Parathyroid adenoma (tissue), 2 donors: ENCODE measurements around the gene XYLT1.

Experiments
- H2AFZ ChIP-seq: fragments of 300-600 bp; sonication (generic); one replicate; pipeline ENCODE4 v1.7.0; 2017; ENCODE audit warnings: antibody characterized with exemption, mild to moderate bottlenecking
- H3K27ac ChIP-seq: fragments of 300-600 bp; sonication (generic); one replicate; pipeline ENCODE4 v1.7.0; 2017
- H3K27me3 ChIP-seq: fragments of 300-600 bp; sonication (generic); one replicate; pipeline ENCODE4 v1.7.0; 2017; ENCODE audit warnings: low read length; ENCODE audit not compliant: control insufficient read depth, insufficient read depth
- H3K36me3 ChIP-seq: fragments of 300-600 bp; sonication (generic); one replicate; pipeline ENCODE4 v1.7.0; 2017; ENCODE audit warnings: low read length; ENCODE audit not compliant: control insufficient read depth, insufficient read depth
- H3K4me1 ChIP-seq: fragments of 300-600 bp; sonication (generic); one replicate; pipeline ENCODE4 v1.7.0; 2017; ENCODE audit warnings: control low read depth
- H3K4me2 ChIP-seq: fragments of 300-600 bp; sonication (generic); one replicate; pipeline ENCODE4 v1.7.0; 2017; ENCODE audit warnings: low read length
- H3K4me3 ChIP-seq: fragments of 300-600 bp; sonication (generic); one replicate; pipeline ENCODE4 v1.7.0; 2017; ENCODE audit warnings: low read depth, low read length
- H3K79me2 ChIP-seq: fragments of 300-600 bp; sonication (generic); one replicate; pipeline ENCODE4 v1.7.0; 2017; ENCODE audit warnings: control low read depth
- H3K9ac ChIP-seq: fragments of 300-600 bp; sonication (generic); one replicate; pipeline ENCODE4 v1.7.0; 2017; ENCODE audit warnings: mild to moderate bottlenecking
- H3K9me3 ChIP-seq: fragments of 300-600 bp; sonication (generic); one replicate; pipeline ENCODE4 v1.7.0; 2017; ENCODE audit warnings: low read length; ENCODE audit not compliant: control insufficient read depth
- CTCF ChIP-seq: fragments of 300-600 bp; sonication (generic); IDR thresholded peaks from one replicate; pipeline ENCODE4 v1.7.0; 2017; ENCODE audit warnings: antibody characterized with exemption, mild to moderate bottlenecking
- donor health status: primary hyperparathyroidism.

Gene XYLT1

GRCh38 chr16:17369421-17370222 is 101.1 kb downstream of the XYLT1 start:
- H2AFZ ChIP-seq, result no peak overlapping the region
- H3K9ac ChIP-seq, result no peak overlapping the region
- TF ChIP-seq CTCF, result no peak
- H3K36me3 ChIP-seq, result no peaks in the 10 kb centered on the region
- no peak overlapping the region for H3K4me3 ChIP-seq
- H3K4me1 ChIP-seq, result peaks cover 19% of the 10 kb centered on the region
- no peaks in the 10 kb centered on the region for H3K9me3 ChIP-seq
- no peaks in the 10 kb centered on the region for H3K79me2 ChIP-seq
- H3K27ac ChIP-seq, result no peak overlapping the region
- no peak overlapping the region for H3K4me2 ChIP-seq
- H3K27me3 ChIP-seq, result no peaks in the 10 kb centered on the region

DNA sequence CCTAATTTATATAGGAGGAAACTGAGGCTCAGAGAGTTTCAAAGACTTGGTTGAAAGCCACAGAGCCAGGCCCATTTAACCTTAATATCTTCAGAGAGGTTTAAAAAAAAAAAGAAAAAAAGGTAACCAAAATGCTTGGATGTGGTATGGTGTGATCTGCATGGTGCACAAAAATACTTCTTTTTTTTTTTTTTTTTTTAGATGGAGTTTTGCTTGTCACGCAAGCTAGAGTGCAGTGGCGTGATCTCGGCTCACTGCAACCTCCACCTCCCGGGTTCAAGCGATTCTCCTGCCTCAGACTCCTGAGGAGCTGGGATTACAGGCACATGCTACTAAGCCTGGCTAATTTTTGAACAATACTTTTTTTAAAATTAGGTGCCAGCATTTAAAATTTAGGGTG is 101.8 kb downstream of the XYLT1 start:
- Histone ChIP-seq H2AFZ (no peak overlapping the region), H3K27ac (no peak overlapping the region), H3K9me3 (no peaks in the 10 kb centered on the region), H3K4me1 (peaks cover 25% of the 10 kb centered on the region), H3K79me2 (no peaks in the 10 kb centered on the region), H3K4me2 (no peak overlapping the region), H3K9ac (no peak overlapping the region), H3K4me3 (no peak overlapping the region), H3K36me3 (no peaks in the 10 kb centered on the region), H3K27me3 (no peaks in the 10 kb centered on the region)
- TF ChIP-seq CTCF, result no peak

- no peak overlapping the region for H3K9ac ChIP-seq
- H3K36me3 ChIP-seq, result no peaks in the 10 kb centered on the region
- H3K4me3 ChIP-seq, result no peak overlapping the region
- no peaks in the 10 kb centered on the region for H3K27me3 ChIP-seq
- peaks cover 27% of the 10 kb centered on the region for H3K4me1 ChIP-seq
- no peak for TF ChIP-seq CTCF
- no peak overlapping the region for H3K4me2 ChIP-seq
- H3K79me2 ChIP-seq, result no peaks in the 10 kb centered on the region
- no peak overlapping the region for H2AFZ ChIP-seq
- H3K9me3 ChIP-seq, result no peaks in the 10 kb centered on the region
- no peak overlapping the region for H3K27ac ChIP-seq
Measured at GRCh38 chr16:17368446-17368845, 102.3 kb downstream of the XYLT1 start.

- Histone ChIP-seq H3K27ac (no peak overlapping the region), H3K9me3 (no peaks in the 10 kb centered on the region), H3K9ac (no peak overlapping the region), H2AFZ (no peak overlapping the region), H3K27me3 (no peaks in the 10 kb centered on the region), H3K79me2 (no peaks in the 10 kb centered on the region), H3K36me3 (no peaks in the 10 kb centered on the region), H3K4me3 (no peak overlapping the region), H3K4me1 (peaks cover 27% of the 10 kb centered on the region), H3K4me2 (no peak overlapping the region)
- TF ChIP-seq CTCF, result no peak
Measured at GRCh38 chr16:17367923-17368322, 102.8 kb downstream of the XYLT1 start.

DNA sequence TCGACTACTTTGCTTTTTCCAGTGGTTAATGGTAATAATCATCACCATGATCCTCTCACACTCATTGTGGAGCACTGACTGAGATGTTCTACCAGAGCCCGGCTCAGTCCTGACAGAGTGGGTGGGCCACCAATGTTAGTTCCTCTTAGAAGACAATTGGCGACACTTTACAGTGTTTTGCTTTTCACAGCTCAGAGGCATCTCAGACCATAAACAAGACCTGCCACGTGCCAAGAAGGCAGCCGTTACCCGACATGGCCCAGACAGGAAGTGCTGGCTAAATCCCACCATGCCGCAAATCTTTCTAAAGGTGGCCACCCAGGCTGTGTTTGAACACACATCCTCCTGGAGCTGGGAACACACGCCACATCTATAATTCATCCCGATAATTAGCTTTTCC is 103.7 kb downstream of the XYLT1 start:
- Histone ChIP-seq H3K27ac (no peak overlapping the region), H3K36me3 (no peaks in the 10 kb centered on the region), H3K27me3 (no peaks in the 10 kb centered on the region), H2AFZ (no peak overlapping the region), H3K4me3 (no peak overlapping the region), H3K9ac (no peak overlapping the region), H3K9me3 (no peaks in the 10 kb centered on the region), H3K4me1 (peaks cover 27% of the 10 kb centered on the region), H3K4me2 (no peak overlapping the region), H3K79me2 (no peaks in the 10 kb centered on the region)
- TF ChIP-seq CTCF, result no peak
